K562 treated with DMSO at 1 percent for 4 hours (cell line): Measurements from ENCODE around the gene TMTC1. TPM values are rescaled to one million over a fixed set of nuclear protein-coding genes. Genes with fewer than 3 reads are reported as not detected.

Source experiments
- total RNA-seq: library from RNA; unstranded; fragments of 300-600 nt; gene quantifications from 2 replicates; pipeline ENCODE4 v1.2.3, GENCODE V29; 2022; ENCODE audit not compliant: insufficient read depth

Gene TMTC1
- 0.11 and 0.50 TPM in 2 replicates for total RNA-seq

GRCh38 chr12:29783773-29784666 lies at the start of gene TMTC1:
TSS of gene TMTC1 (minus strand) at chr12:29783942. CDS start at chr12:29783751, 191 bp downstream.

GRCh38 chr12:29497588-29497987 lies 286.2 kb downstream of the TMTC1 start, which contains the start of gene OVCH1:
TSS of gene OVCH1 (minus strand) at chr12:29497686. CDS start at chr12:29497686, 0 bp downstream.

